HG03064 (cell line): Measurements from ENCODE around the gene GRAP.
"Not testable (repeated sequence)": the region's sequence is repeated elsewhere in the genome, so short reads cannot be mapped to it uniquely, and the experiment has no call there.

Experiments
- ATAC-seq: cut with Tn5 transposase; IDR thresholded peaks from one replicate; pipeline ENCODE4 v1.9.1; 2021; ENCODE audit warnings: low read depth; ENCODE audit not compliant: unreplicated experiment

The GRAP gene

DNA sequence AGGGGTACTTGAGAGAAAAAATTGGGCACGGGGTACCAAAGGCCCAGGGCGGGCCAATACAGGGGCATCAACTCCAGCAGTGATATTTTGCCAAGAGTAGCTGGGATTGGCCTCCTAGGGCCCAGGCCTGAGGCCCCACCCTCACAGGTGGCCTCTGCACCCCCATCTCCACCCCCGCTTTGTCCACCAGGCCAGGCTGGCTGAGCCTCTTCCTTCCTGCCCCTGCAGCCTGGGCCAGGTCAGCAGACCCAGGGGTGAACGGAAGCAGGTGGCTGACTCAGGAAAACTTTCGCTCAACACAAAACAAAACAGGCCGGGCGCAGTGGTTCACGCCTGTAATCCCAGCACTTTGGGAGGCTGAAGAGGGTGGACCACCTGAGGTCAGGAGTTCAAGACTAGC lies 3.7 kb downstream of the GRAP start:
- not testable (repeated sequence) for ATAC-seq

DNA sequence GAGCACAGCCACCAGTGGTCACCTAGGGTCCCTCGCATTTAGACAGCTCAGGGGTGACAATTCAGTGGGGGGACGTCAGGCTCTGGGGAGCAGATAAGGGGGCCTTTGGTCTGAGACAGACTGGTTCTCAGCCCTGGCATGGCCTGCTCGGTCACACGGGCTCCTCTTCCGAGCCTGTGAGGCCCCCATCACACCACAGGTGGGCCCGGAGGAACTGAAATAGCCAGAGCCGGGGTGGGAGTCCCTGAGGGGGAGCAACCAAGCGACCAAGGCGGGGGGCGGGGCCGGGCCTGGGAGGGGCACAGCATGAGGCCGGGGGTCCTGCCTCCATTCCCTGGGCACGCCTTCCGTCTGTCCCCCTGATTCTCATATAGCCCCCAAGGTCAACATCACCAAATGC lies 4.4 kb downstream of the GRAP start:
- ATAC-seq, result not testable (repeated sequence)

DNA sequence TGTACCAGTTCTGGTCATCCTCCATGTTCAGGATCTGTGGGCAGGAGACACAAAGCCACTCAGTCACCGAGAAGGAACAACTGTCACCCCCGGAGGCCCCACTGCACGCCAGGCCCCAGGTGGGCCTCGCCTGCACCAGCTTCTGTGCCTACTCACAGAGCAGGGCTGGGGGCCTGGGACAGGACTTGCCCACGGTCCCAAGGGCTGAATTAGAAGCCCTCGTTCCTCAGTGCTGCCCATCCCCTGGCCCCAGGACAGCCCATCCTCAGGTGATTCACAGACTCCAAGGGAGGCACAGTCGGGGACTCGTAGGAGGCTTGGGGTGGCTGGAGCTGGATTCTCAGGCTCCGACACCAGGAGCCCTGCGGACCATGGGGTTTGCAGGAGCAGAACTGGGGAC lies 4.9 kb downstream of the GRAP start:
- not testable (repeated sequence) for ATAC-seq

DNA sequence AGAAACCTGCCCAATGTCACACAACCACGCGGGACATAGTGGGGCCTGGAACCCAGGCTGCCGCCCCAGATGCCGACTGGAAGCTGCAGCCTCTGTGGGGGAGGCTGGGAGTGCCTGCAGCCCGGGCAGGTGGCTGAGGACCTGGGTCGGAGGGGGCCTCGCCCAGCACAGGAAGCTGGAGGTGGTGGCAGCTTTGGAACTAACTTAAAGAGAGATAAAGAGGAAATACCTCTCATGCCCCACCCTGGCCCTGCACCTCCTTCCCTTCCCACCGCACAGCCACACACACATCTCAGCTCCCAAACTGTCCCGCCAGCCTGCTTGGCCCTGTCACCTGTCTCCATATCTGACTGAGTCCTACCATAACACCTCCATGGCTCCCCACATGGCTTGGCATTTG lies 6.4 kb downstream of the GRAP start:
- ATAC-seq, result not testable (repeated sequence)

DNA sequence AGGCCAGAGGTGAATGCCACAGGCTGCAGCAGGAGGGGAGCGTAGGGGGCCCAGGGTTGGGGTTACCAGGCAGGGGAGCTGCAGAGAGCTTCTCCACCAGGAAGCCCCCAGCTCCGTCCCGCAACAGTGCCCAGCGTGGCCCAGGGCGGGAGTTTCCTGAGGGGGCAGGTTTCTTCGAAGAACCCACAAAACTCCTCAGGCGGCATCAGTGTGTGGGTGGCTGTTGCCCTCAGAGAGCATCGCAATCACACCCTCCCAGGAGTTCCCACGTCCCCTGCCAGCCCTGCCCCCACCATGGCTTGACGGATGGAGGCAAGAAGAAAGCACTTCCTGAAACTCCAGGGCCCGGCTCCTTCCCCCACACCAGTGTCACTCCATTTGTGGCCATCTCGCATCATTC lies 8.0 kb downstream of the GRAP start:
- not testable (repeated sequence) for ATAC-seq

DNA sequence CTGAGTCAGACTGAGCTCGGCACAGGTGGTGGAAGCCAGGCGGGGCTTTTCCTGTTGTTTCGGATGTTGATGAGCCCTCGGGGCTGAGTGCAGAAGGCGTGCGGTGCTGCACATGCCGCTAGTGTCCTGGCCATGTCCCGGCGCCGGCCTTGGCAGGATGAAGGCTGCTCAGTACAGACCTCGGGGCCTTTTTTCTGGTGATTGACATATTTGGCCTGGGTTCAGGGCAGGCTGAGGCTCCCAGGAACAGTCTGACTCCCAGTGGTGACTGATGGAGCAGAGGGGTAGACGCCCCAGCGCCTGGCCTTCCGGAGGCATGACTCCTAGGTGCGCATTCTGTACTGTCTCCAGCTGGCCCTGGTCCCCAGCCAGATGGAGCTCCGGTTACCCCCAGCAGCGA lies 8.8 kb downstream of the GRAP start:
- not testable (repeated sequence) for ATAC-seq

DNA sequence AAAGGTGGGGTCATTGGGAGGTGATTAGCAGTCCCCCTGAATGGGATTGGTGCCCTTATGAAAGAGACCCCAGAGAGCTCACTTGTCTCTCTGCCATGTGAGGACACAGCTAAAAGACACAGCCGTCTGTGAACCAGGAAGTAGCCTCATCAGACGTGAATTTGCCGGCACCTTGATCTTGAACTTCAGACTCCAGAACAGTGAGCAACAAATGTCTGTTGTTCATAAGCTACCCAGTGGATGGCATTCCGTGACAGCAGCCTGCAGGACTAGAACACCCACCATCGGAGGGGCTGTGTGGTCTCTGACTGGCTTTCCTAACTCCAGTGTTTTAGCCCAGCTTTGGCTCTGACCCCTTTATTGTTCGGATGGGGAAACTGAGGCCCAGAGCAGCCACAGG lies 9.2 kb downstream of the GRAP start:
- ATAC-seq, result not testable (repeated sequence)

DNA sequence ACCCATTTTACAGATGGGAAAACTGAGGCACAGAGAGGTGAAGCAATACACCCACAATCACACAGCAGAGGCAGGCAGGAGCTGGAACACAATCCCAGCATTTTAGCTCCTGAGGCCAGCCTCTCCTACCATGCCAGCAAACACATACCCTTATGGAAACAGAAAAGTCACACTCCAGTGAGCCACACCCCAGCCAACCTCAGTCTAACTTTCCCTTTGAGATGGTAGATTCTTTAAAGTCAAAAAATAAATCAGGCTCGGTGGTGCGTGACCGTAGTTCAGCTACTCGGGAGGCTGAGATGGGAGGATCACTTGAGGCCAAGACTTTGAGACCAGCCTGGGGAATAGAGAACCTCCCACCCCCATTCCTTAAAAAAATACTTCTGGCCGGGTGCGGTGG lies 10.6 kb downstream of the GRAP start:
- not testable (repeated sequence) for ATAC-seq

DNA sequence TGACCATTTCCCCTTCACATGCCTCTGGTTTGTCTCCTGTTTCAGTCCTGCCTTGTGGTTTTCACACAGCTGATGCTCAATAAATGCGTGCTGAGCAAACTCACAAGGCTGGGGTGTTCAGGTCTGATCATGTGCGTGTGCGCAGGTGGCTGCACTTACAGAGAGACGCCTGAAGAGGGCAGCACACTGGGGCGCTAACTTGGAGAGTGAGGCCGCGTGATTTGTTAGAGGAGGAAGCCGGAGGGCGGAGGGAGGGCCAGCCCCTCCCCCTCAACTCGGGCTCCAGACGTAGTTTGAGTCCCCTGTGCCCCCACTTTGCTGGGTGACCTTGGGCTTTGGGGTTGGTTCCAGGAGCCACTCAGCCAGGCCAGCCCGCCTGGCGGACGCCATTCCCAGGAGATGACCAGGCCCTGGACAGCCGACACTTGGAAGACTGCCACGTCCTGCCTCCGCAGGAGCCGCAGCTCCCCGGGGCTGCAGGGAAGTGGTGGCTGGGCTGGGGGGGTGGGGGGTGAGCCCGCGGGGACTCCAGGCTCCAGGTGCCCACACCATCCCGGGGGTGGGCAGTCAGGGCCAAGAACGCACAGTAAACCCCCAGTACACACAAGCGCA lies 14.3 kb downstream of the GRAP start:
- not testable (repeated sequence) for ATAC-seq

DNA sequence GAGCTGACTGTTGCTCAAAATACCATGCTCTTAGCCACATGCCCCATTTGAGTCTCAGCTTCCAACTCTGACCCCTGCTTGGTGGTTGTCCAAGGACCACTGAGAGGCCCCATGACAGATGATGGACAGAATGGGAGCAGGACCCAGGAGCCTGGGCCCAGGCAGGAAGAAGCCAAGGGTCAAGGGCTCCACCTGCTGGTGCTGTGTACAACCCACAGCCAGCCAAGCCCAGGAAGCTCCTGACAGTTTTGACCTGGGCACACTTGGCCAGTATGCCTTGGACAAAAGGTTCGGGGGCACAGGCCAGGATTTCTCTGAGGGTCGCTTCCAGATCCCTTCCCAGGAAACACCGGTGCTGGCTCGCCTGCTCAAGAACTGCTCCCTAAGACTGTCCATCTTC lies 15.0 kb downstream of the GRAP start:
- not testable (repeated sequence) for ATAC-seq

DNA sequence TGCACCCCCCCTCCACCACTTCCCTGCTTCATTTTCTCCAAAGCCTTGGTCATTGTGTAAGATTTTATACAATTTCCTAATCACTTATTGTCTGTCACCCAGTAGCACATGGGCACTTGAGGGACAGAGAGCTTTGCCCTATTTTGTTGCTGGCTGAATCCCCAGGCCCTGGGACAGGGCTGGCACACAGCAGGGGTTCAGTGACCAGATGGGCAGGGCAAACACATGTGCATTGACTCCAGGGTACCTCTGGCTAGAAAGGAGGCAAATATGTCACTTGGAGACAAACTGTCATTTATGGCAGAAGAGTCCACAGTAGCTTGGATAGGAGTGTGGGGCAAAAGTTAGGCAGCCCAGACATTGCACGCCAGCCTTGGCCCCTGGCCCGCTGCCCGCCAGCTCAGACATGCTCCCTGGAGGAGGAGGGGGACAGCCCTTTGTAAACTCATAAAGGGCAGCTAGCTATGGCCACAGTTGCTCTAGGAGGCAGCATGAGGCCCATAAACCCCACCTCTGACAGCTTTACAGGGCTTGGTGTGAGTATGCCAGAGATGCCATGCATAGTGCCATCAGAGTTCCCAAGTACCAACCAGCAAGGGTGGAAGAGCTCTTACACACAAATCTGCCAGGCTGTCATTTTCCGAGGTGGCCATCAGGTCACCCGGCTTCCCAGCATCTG lies 15.8 kb downstream of the GRAP start:
- ATAC-seq, result not testable (repeated sequence)

DNA sequence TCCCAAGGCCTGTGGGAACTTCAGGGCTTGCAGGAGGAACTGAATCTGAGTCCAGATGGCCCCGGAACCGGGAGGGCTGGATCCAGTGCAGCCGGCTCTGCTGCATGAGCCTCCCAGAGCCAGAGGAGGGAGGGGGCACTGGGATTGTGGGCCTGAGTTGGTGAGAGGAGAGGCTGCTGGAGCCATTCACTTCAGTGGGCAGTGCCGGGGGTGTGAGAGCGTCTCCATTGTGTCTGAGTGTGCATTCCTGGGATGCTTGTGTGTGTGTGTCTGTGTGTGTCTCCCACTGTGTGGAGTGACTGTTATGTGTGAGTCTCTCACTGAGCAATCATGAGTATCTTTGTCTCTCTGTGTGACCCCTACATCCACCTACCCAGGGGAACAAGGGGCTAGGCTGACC lies 17.0 kb downstream of the GRAP start:
- ATAC-seq, result not testable (repeated sequence)

DNA sequence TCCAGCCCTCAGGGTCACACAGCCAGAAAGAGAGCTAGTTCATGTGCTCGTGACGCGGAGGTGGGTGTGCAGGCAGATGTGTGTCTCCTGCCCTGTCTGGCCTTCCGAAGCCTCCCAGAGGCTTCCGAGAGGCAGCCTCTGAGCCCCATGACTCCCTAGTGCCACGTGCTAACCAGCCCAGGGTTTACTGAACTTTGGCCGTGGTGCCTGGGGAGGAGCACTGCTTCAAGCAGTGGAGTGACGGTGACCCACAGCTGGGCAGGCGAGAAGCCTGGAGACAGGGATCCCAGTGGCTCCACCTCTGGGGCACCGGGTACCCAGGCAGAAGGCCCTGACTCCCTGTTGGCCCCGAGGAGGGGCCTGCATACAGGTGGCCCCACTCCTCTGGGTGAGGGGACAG lies 18.1 kb downstream of the GRAP start:
- ATAC-seq, result not testable (repeated sequence)

DNA sequence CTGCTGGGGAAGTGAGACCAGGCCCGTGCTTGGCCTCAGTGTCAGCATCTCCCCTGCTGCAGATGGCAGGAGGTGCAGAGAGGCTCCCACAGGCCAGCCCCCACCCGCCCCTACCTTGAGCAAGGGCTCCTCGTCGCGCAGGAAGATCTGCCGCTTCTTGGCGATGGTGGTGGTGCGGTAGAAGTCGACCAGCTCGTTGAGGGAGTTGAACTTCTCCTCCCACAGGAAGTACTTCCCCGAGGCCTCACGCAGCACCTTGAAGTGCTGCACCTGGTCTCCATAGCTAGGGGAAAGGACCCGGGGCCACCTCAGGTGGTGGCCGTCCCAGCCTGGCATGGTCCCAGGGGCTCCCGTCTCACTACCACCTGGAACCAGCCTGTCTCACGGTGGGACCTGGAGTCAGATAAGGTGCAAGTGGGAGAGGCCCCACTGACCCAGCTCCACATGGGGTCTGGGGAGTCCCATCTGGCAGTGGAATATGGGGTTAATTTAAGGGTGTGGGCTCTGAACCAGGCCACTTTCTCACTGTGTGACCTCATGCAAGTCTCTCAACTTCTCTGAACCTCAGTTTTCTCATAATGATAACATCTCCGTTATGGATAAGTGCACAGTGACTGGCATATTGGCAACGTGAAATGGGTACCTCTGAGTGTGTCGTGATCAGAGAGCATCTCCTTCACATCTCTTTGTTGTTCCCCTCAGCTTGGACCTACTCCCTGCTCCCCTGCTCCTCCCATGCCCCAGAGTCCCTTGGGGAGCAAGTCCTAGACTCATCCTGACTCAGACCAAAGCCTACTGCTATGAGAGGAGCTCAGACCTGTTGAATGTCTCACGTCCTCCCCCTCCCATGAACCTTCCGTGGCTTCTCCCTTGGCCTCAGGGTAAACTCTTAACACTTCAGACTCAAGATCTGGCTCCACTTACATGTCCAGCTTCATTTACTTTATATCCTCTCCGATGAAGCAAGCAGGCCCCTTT lies 22.4 kb downstream of the GRAP start:
- ATAC-seq, result no peak

DNA sequence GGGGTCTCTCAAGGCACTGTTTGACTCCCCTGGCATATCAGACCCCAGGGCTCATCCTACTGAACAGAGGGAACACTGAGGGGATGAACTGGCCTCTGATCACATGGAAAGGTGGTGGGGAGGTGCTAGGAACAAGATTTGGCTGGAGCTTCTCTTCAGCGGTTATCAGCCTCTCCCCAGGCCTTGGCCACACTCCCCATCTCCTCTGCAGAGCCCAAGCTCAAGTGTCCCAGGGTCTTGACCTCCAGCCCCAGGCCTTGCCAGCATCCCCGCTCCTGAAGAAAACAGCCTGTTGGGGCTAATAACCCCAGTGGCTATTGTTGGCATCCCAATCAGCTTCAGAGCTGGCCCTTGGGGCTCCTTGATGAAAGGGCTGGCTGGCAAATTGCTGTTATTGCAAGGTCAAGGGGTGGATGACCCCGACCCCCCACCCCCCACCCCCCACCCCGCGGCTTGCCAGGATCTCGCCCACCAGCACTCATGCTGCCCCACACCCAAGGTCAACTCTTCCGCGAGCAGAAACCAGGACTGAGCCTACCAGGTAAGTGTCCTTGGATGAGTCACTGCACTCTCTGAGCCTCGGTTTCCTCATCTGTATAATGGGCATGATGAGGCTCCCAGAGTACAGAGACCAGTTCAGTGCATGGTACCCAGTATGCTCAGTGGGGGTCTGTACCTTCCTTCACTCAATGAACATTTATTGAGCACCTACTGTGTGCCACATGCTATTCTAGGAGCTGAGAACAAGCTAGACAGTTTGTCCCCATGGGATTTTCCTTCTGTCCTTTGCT lies 23.4 kb downstream of the GRAP start:
- no peak for ATAC-seq

DNA sequence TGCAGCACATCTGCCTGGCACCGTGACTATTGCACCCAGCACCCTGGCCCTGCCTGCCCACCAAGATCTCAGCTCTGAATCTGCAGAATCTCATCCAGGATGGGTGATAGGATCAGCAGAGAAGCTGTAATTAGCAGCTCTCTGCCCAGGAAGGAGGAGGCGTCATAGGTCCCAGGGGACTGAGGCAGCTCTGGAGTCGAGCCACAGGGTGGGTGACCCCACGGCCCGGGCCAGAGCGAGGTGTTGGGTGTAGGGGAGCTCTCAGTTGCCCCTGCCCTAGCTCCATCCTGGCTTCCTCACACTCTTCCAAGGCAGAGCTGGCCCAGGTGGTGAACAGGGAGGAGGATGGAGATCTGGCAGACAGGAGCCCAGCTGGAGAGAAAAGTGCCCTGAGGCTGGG lies 24.0 kb downstream of the GRAP start:
- no peak for ATAC-seq

DNA sequence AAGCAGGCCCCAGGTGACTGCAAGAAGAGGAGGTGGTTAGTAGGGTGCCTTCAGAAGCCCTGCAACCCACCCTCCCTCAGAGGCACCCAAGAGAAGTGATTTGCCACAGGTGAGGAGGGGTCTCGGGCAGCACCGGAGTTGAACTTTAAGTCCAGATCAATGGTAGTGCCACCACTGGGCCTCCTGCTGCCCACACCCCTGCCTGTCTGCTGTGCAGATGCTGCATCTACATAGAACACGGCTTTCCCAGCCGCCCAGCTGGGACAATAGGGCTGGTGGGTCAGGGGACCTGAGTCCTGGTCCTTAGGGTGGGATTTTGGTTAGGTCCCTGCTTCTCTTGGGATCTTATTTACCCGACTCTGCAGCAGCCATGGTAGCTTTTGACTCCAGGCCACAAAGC lies 24.6 kb downstream of the GRAP start:
- ATAC-seq, result no peak

DNA sequence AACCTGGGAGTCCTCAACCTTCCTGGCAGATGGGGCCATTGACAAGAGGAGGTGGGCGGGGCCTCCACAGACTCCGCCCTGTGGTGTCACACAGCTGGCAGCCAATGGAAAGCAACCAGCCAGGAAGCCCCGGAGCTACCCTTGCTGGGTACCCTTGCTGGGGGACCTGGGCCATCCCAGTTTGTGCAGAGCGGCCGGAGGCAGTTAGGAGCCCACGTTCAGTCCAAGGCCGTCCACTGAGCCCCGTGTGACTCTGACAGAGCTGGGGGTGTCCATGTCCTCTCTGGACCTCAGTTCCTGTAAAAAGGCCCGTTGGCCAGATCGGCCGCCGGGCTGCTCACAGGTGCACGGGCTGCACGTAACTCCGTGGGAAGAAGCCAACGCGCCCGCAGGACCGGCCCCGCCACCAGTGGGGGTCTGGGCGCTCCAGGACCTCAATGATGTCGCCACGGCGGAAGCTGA lies 25.1 kb downstream of the GRAP start:
- ATAC-seq, result no peak

DNA sequence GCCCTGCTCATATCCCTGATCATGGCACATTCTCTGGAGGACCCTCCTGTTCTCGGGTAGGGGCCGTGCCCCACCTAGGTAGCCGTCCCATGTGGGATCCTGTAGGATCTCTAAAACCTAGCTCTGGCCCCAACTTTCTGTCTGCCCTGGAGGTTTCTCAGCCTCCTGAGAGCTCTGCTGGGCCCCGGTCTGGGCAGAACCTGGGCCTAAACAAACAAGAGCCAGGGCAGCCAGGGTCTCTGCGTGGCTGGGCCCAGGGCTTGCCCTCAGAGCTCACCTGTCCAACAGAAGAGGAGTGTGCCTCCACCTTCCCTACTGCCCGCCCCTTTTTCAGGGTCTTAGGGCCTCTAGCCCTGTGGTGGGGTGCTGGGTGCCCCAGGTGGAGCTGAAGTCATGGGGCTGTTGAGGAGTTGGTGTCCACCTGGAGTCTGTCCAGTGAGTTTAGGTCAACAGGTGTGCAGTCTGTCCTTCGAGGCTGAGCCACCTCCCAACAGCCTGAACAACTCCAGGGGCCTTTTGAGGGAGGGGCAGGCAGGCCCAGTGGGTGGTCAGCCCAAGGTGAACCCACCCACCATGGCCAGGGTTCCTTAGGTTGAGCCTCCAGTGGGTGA lies 25.6 kb downstream of the GRAP start:
- ATAC-seq, result not testable (repeated sequence)

DNA sequence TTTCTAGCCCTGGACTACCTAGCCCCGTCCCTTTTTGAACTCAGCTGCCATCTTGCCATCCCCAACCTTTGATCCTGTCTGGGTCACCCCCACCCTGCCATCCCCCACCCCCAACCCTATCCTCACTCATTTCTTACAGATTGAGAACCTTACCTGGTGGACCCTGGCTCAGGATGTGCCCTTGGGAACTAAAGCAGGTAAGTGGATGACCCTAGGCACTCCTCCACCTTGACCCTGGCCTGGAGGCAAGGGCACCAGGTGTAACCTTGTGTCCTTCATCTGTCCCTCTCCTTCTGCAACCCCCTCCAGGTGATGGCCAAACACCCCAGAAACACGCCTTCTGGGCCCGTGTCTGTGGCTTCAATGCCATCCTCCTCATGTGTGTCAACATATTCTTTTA lies 26.7 kb downstream of the GRAP start:
- no peak for ATAC-seq
